RWPE1 (cell line): ENCODE results near the gene STAP2.

Experiments
- CTCF ChIA-PET: fragments of 350-600 bp; sonication (Branson Sonifier 250); formaldehyde crosslinking; extraction: SDS; loops from one replicate; lab custom pipeline; 2021; lab: Yijun Ruan, JAX
- POLR2A ChIA-PET: fragments of 400-600 bp; formaldehyde crosslinking; extraction: SDS; loops from one replicate; lab custom pipeline; 2020; ENCODE audit warnings: antibody characterized with exemption; ENCODE audit not compliant: low non-redundant PET; lab: Yijun Ruan, JAX
- DNase-seq: peaks from one replicate; pipeline ENCODE4 v3.0.0; 2012; ENCODE audit warnings: low spot score
- H3K27ac ChIP-seq: fragments of 450-650 bp; 2 replicates; pipeline ENCODE4 v1.5.1; 2017
- CTCF ChIP-seq: fragments of 450-650 bp; conservative IDR thresholded peaks from 2 replicates; pipeline ENCODE4 v1.5.1; 2017; ENCODE audit warnings: low read depth, mild to moderate bottlenecking

Gene STAP2

GRCh38 chr19:4326215-4326836 is 12.3 kb downstream of the STAP2 start:
- ChIA-PET POLR2A (no interaction called here), CTCF (no interaction called here)
- DNase-seq: no peak
- 0 out of 2 replicates have a peak overlapping the region, but pooled peaks have one; percentile 13 for H3K27ac ChIP-seq
- no peak for TF ChIP-seq CTCF

GRCh38 chr19:4324228-4324627 is 14.4 kb downstream of the STAP2 start:
- no peak for DNase-seq
- ChIA-PET CTCF (interaction anchor here (0.6 to 1.2 kb wide), 2 partner anchors 42 to 50 kb away, joined by 3 read pairs; no protein-coding TSS in a partner anchor), POLR2A (no interaction called here)
- peak overlapping the region; percentile 44 for H3K27ac ChIP-seq
- no peak for TF ChIP-seq CTCF

- ChIA-PET POLR2A (no interaction called here), CTCF (interaction anchor here (0.6 to 1.2 kb wide), 2 partner anchors 42 to 49 kb away, joined by 3 read pairs; no protein-coding TSS in a partner anchor)
- H3K27ac ChIP-seq: peak overlapping the region; percentile 44
- DNase-seq: no peak
- TF ChIP-seq CTCF: no peak
Observed at GRCh38 chr19:4323692-4324091, 14.9 kb downstream of the STAP2 start.

- DNase-seq: no peak
- no peak for TF ChIP-seq CTCF
- ChIA-PET POLR2A (no interaction called here), CTCF (interaction anchor here (0.6 to 1.2 kb wide), 2 partner anchors 43 to 49 kb away, joined by 3 read pairs; no protein-coding TSS in a partner anchor)
- H3K27ac ChIP-seq: peak overlapping the region; percentile 44; the same call in 1 of the 2 replicates
Observed at GRCh38 chr19:4322942-4323665, 15.5 kb downstream of the STAP2 start.

- H3K27ac ChIP-seq: no peak overlapping the region
- POLR2A ChIA-PET: no interaction called here
- CTCF ChIA-PET: interaction anchor here (0.6 kb wide), 1 partner anchor 905 kb away, joined by 3 read pairs; no protein-coding TSS in a partner anchor
- no peak for DNase-seq
- no peak for TF ChIP-seq CTCF
Observed at GRCh38 chr19:4320419-4320818, 18.2 kb downstream of the STAP2 start.

- ChIA-PET CTCF (no interaction called here), POLR2A (interaction anchor here (1.2 kb wide), 1 partner anchor 23 kb away, joined by 3 read pairs; no protein-coding TSS in a partner anchor)
- no peak for DNase-seq
- TF ChIP-seq CTCF: no peak
- H3K27ac ChIP-seq: no peak overlapping the region
Observed at GRCh38 chr19:4319067-4319718, 19.4 kb downstream of the STAP2 start.
